Psoas muscle (tissue), 8 donors: ENCODE measurements around the gene PLCG2. TPM values are rescaled to one million over a fixed set of nuclear protein-coding genes. Genes with fewer than 3 reads are reported as not detected.

Experiments used
- ATAC-seq, 4 donors: fragments of 200-7000 bp; cut with Tn5 transposase; one replicate each; pipeline ENCODE4 v1.9.1; 2020; ENCODE audit warnings: moderate library complexity in 3 of 4, mild to moderate bottlenecking in 2 of 4
- DNase-seq, 2 donors: peaks; one replicate each; pipeline ENCODE4 v3.0.0-alpha.2; 2020
- H3K27ac ChIP-seq: fragments of 200-600 bp; one replicate; pipeline ENCODE4 v1.8.0; 2022
- H3K27me3 ChIP-seq, 3 donors: fragments of 200-600 bp in 1 of 3; one replicate each; pipeline versions ENCODE4 v1.6.1 to v1.8.0; 2013 to 2022; ENCODE audit warnings: low read length in 2 of 3, mild to moderate bottlenecking in 2 of 3, moderate library complexity in 1 of 3; ENCODE audit not compliant: insufficient read depth in 3 of 3
- H3K36me3 ChIP-seq, 2 donors: fragments of 200-600 bp in 1 of 2; one replicate each; pipeline versions ENCODE4 v1.6.1 to v1.8.0; 2013 to 2022; ENCODE audit warnings: low read depth in 1 of 2, mild to moderate bottlenecking in 1 of 2, moderate library complexity in 1 of 2; ENCODE audit not compliant: insufficient read depth in 1 of 2
- H3K4me1 ChIP-seq: fragments of 200-600 bp; one replicate; pipeline ENCODE4 v1.8.0; 2022
- H3K4me3 ChIP-seq: fragments of 200-600 bp; one replicate; pipeline ENCODE4 v1.8.0; 2022; ENCODE audit warnings: mild to moderate bottlenecking
- H3K9me3 ChIP-seq: fragments of 200-600 bp; one replicate; pipeline ENCODE4 v1.8.0; 2022
- WGBS, 3 donors: extraction: QIAGEN DNeasy Blood & Tissue Kit; methylation state at CpG; one replicate each; pipeline versions ENCODE4 v1.1.6 to v1.1.7; 2013; 5-methylcytosine and 5-hydroxymethylcytosine counted together
- intact Hi-C, 2 donors: fragments of 100-400 bp; cut with DNase I; formaldehyde crosslinking; loops; one replicate each; pipeline versions ENCODE4 v1.11.0 to v1.14.2; 2022
- long read RNA-seq, 2 donors: library from polyadenylated mRNA; unstranded; transcript quantifications; one replicate each; pipeline ENCODE4 v2.0.0, GENCODE V29; 2021
- polyA plus RNA-seq, 3 donors: library from polyadenylated mRNA; stranded (reverse); fragments of 200-250 nt; gene quantifications; one replicate each; pipeline ENCODE4 v1.2.3, GENCODE V29; 2013
- total RNA-seq, 4 donors: library from RNA; stranded (reverse); fragmentation: NEBNext Ultra II Directional in 2 of 4; extraction: Animal tissue kit (Norgen Biotek cat#: 25700) in 2 of 4; gene quantifications; one replicate each; pipeline versions ENCODE4 v1.2.1 to v1.2.4, GENCODE V29; 2021 to 2023
- TF ChIP-seq, protein P1 (sequence below): fragments of 200-600 bp; IDR thresholded peaks from one replicate; pipeline ENCODE4 v1.8.0; 2022; ENCODE audit warnings: antibody characterized with exemption
- donor health status: healthy with polysubstance abuse.
- donor health status: DM: no; HTN: no; CAD: no; lungs with moderate emphysema.
- donor health status: Bipolar disorder and iron deficiency.
- donor health status: healthy.
- donor health status: DM: yes; HTN: yes; CAD: no.
- donor health status: DM: no; HTN: no; CAD: no.
- donor health status: DM: no; HTN: no; CAD: no.
- donor health status: DM: yes; HTN: yes; CAD: no.

PLCG2 gene
- total RNA-seq (1 to 10 TPM; 2.5 to 4.8 (median 3.0) TPM), polyA plus RNA-seq (1 to 10 TPM in 2 of 3 donors, under 1 TPM in 1; 0.96 to 1.2 (median 1.1) TPM)
- long read RNA-seq, donor 1, partial matches to known transcripts = 1 of 1 reads
- long read RNA-seq, donor 1, other reads (novel, unspliced or antisense) = 0 of 1 reads
- long read RNA-seq, donor 2, full-length matches to known transcripts = 3 of 3 reads
- long read RNA-seq, donor 2, partial matches to known transcripts = 0 of 3 reads
- long read RNA-seq, donor 2, other reads (novel, unspliced or antisense) = 0 of 3 reads

DNA sequence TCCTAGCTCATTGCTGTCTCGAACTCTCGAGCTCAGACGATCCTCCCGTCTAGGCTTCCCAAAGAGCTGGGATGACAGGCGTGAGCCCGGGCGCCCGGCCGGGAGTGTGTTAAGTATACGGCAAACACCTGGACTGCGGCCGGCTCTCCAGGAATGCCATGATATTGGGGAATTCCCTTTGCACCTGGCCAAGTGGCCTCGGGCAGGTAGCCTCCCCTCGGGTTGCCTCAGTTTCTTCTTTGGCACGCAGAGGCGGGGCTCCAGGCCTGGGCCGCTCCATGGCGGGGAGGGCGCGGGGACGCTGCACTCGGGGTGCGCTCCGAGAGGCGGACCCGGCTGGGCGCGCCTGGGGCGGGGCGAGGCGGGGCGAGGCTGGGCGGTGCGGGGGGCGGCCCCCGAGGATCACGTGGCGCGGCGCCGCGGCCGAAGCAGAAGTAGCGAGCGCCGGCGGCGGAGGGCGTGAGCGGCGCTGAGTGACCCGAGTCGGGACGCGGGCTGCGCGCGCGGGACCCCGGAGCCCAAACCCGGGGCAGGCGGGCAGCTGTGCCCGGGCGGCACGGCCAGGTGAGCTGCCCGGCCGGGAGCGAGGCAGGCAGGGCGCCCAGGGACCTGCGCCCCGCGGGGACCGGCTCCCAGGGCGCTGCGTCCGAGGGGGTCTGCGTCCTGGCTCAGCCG is at the start of gene PLCG2:
TSS of gene PLCG2 (plus strand) at position 431 of the 675 bp plus-strand sequence. CDS start 6,699 bp downstream, outside the sequence.
- ATAC-seq = peak; percentile 44 to 73 (median 64)
- 0 to 1% (median 1%) methylated on average over 41 to 78 of the region's 78 CpGs for WGBS, 3 donors

DNA sequence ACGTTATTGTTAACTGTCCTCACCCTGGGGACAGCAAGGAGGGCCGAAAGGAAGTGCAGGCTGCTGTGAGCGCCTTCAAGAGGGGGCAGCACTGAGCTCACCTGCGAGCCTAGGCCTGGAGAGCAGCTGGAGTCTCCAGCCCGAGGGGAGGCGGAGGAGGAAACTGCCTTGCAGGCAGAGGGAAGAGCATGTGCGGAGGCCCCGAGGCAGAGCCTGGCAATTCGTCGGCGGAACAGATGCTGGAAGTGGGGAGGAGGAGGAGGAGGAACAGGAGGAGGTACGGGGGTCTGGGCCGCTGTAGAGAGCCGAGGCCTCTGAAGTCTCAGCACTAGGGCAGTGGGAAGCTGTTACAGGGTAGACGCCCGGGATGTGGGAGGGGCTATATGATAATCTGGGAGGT is 49.6 kb upstream of the PLCG2 start:
- DNase-seq (no peak), ATAC-seq (no peak)
- intact Hi-C loops = loop anchor here in 1 of 2 donors (10.0 kb wide), 1 partner anchor 525 kb away; no protein-coding TSS in a partner anchor
- no peaks in the 10 kb centered on the region for H3K4me1 ChIP-seq
- H3K9me3 ChIP-seq = no peaks in the 10 kb centered on the region
- peaks cover 0 to 1% (median 0%) of the 10 kb centered on the region in 3 donors for H3K27me3 ChIP-seq
- TF ChIP-seq, protein P1, sequence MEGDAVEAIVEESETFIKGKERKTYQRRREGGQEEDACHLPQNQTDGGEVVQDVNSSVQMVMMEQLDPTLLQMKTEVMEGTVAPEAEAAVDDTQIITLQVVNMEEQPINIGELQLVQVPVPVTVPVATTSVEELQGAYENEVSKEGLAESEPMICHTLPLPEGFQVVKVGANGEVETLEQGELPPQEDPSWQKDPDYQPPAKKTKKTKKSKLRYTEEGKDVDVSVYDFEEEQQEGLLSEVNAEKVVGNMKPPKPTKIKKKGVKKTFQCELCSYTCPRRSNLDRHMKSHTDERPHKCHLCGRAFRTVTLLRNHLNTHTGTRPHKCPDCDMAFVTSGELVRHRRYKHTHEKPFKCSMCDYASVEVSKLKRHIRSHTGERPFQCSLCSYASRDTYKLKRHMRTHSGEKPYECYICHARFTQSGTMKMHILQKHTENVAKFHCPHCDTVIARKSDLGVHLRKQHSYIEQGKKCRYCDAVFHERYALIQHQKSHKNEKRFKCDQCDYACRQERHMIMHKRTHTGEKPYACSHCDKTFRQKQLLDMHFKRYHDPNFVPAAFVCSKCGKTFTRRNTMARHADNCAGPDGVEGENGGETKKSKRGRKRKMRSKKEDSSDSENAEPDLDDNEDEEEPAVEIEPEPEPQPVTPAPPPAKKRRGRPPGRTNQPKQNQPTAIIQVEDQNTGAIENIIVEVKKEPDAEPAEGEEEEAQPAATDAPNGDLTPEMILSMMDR = no peak
- 80 to 84% (median 81%) methylated on average over 16 of the region's 16 CpGs for WGBS, 3 donors
- H3K4me3 ChIP-seq = no peak overlapping the region
- H3K27ac ChIP-seq = no peak overlapping the region
- H3K36me3 ChIP-seq = no peaks in the 10 kb centered on the region

More for the DNA sequence above, at the start of gene PLCG2:
- Histone ChIP-seq H3K4me3 (peak within 1 kb of the TSS; percentile 65), H3K4me1 (no peaks in the 10 kb centered on the region), H3K27ac (no peak within 1 kb of the TSS), H3K36me3 (no peaks in the 10 kb centered on the region), H3K27me3 (peaks cover 0 to 29% (median 12%) of the 10 kb centered on the region in 3 donors), H3K9me3 (no peaks in the 10 kb centered on the region)
- peak; percentile 68 to 76 for DNase-seq
- intact Hi-C loops = no loop called here
- TF ChIP-seq, protein P1 = no peak

DNA sequence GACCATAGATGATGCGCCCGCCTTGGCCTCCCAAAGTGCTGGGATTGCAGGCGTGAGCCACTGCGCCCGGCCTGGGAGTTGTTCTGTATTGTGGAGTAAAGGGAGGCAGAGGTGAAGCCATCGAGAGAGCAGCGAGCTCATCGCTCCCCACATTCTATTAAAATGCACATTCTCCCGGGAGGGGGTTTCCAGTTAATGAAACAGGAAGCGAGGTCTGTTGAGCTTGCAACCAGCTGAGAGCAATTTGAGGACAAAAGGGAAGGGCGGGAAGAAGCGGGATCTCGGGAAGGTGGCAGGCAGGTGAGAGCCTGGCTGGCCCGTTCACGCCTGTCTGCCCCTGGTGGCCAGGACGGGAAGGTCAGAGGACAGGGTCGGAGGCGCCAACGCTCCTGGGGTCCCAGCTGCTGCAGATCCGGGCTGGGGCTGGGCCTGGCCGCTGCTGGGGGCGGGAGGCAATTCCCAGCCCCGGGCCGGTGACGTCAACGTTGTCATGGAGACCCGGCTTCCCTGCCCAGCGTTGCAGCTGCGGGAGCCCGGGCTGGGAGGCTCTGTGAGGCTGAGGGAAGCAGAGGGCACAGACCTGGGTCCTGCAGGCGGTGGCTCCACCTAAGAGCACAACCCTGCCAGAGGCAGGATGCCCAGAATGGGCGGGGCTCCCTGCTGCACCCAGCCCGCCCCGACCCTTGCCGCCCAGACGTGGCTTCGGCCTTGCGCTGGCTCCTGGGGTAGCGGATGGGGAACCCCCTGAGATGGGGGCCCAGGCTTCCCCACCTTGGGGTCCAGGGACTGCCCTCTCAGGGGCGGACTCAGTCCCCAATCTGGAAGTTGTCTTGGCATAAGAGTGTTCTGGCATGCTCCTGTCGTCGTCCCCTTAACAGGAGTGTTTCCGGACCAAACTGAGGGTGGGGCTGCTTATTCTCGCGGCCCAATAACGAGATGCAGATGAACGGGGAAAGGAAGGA is 48.7 kb upstream of the PLCG2 start:
- WGBS, 3 donors = 13 to 16% (median 13%) methylated on average over 45 to 47 of the region's 47 CpGs
- peak; percentile 58 to 76 (median 69) for ATAC-seq
- intact Hi-C loops = loop anchor here in 1 of 2 donors (10.0 kb wide), 2 partner anchors 696 to 726 kb away; partner anchors contain the start of genes ATMIN, CENPN and CMC2

DNA sequence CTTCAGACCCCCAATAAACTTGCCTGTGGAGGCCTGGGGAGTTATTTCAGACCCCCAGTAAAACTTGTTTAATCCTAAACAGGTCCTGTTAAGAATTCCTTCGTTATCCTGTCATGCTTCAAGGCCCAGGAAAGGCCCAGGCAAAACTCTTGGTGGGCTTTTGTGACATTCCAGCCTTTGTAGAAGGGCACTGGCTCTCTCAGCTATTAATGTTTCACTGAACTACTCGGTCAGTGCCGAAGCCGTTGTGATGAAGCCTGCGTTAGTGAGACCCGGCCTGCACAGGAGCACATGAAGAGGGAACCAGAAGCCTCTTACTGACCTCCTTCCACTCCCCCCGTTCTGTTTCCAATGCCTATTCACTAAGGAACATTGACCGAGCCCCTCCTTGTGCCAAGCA is 47.4 kb upstream of the PLCG2 start:
- TF ChIP-seq, protein P1 = no peak
- no peak for ATAC-seq

More for the DNA sequence above, 48.7 kb upstream of the PLCG2 start:
- Histone ChIP-seq H3K4me3 (peak overlapping the region; percentile 54), H3K9me3 (no peaks in the 10 kb centered on the region), H3K27ac (no peak overlapping the region), H3K27me3 (no peaks in the 10 kb centered on the region), H3K36me3 (no peaks in the 10 kb centered on the region), H3K4me1 (no peaks in the 10 kb centered on the region)
- TF ChIP-seq, protein P1 = peak; percentile 44
- DNase-seq = peak; percentile 79 to 87

More for the DNA sequence above, 47.4 kb upstream of the PLCG2 start:
- no peak for DNase-seq
- Histone ChIP-seq H3K4me3 (no peak overlapping the region), H3K4me1 (no peaks in the 10 kb centered on the region), H3K27me3 (no peaks in the 10 kb centered on the region), H3K9me3 (no peaks in the 10 kb centered on the region), H3K36me3 (no peaks in the 10 kb centered on the region), H3K27ac (no peak overlapping the region)
- 87 to 93% (median 88%) methylated on average over 8 of the region's 8 CpGs for WGBS, 3 donors
- intact Hi-C loops = loop anchor here in 1 of 2 donors (10.0 kb wide), 2 partner anchors 697 to 727 kb away; partner anchors contain the start of genes ATMIN, CENPN and CMC2
